Esophagus squamous epithelium (tissue), 5 donors: Measurements from ENCODE around the gene ATP8A2. TPM values are rescaled to one million over a fixed set of nuclear protein-coding genes. Genes with fewer than 3 reads are reported as not detected.
"Not testable (repeated sequence)": the region's sequence is repeated elsewhere in the genome, so short reads cannot be mapped to it uniquely, and the experiment has no call there.

Experiments used
- DNase-seq: peaks from one replicate; lab custom pipeline; 2025; lab: John Stamatoyannopoulos, UW
- H3K27ac ChIP-seq, 4 donors: fragments of 200-600 bp; sonication (generic); one replicate each; pipeline ENCODE4 v1.5.1; 2016 to 2019; ENCODE audit warnings: mild to moderate bottlenecking in 1 of 4
- H3K27me3 ChIP-seq, 4 donors: fragments of 200-600 bp; sonication (generic); 1 replicate in 3 of 4; 2 replicates in 1 of 4; pipeline versions ENCODE4 v1.5.1 to v1.6.0; 2017 to 2021; ENCODE audit warnings: antibody characterized with exemption in 1 of 4
- H3K36me3 ChIP-seq, 3 donors: fragments of 200-600 bp; sonication (generic); one replicate each; pipeline ENCODE4 v1.5.1; 2016 to 2019
- H3K4me1 ChIP-seq, 3 donors: fragments of 200-600 bp; sonication (generic); one replicate each; pipeline ENCODE4 v1.5.1; 2017 to 2019
- H3K4me3 ChIP-seq, 4 donors: fragments of 200-600 bp; sonication (generic); 1 replicate in 3 of 4; 2 replicates in 1 of 4; pipeline ENCODE4 v1.5.1; 2016 to 2019; ENCODE audit warnings: mild to moderate bottlenecking in 2 of 4, moderate library complexity in 1 of 4
- H3K9me3 ChIP-seq, 3 donors: fragments of 200-600 bp; sonication (generic); one replicate each; pipeline ENCODE4 v1.5.1; 2016 to 2019
- POLR2A ChIP-seq, 4 donors: fragments of 450-650 bp; IDR thresholded peaks; one replicate each; pipeline ENCODE4 v1.6.1; 2017; ENCODE audit warnings: antibody characterized with exemption in 4 of 4, mild to moderate bottlenecking in 4 of 4, moderate library complexity in 3 of 4
- WGBS, 2 donors: methylation state at CpG; one replicate each; pipeline ENCODE4 v1.1.5; 2018; 5-methylcytosine and 5-hydroxymethylcytosine counted together
- intact Hi-C: fragments of 100-400 bp; cut with DNase I; formaldehyde crosslinking; loops from one replicate; pipeline ENCODE4 v1.15.0; 2022
- total RNA-seq, 4 donors: library from RNA; depleted of rRNA; stranded (reverse); fragments of >200 nt; gene quantifications; one replicate each; pipeline ENCODE4 v1.1.0, GENCODE V29; 2016
- TF ChIP-seq, protein P1 (sequence below), 6 experiments: fragments of 450-650 bp in 4 of 6; fragments of 200-600 bp in 2 of 6; sonication (generic) in 2 of 6; IDR thresholded peaks; one replicate each; pipeline ENCODE4 v1.5.1; 2016 to 2019; ENCODE audit warnings: antibody characterized with exemption in 6 of 6, mild to moderate bottlenecking in 4 of 6, moderate library complexity in 4 of 6
- donor health status: DM: yes; HTN: yes; CAD: no.

The ATP8A2 gene
- total RNA-seq, 4 donors from 2014 or later = not detected

DNA sequence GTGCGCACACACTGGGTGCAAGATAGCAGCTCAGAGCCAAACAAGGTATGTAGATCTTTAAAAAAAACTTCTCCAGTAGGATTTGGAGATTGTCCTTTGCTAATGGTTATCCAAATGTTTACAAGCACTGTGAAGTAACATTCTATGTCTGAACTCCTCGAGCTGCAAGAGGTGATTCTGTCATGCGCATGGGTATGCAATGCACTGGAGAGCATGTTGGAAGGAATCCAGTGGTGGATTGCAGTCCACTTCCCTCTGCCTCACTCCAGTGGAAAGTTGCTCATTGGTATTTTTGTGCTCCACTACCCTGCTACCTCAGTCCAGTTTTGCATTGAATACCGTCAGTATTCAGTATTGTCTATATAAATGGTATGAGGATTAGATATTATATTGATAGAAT is 132.1 kb downstream of the ATP8A2 start:
- DNase-seq = no peak
- WGBS, 2 donors = 83 to 86% methylated on average over 4 of the region's 4 CpGs
- Histone ChIP-seq H3K4me1 (no peaks in the 10 kb centered on the region), H3K27me3 (no peaks in the 10 kb centered on the region), H3K27ac (no peak overlapping the region), H3K36me3 (no peaks in the 10 kb centered on the region), H3K4me3 (no peak overlapping the region), H3K9me3 (no peaks in the 10 kb centered on the region)
- intact Hi-C loops = no loop called here
- TF ChIP-seq POLR2A (IDR thresholded peaks at IDR 0.05) = no peak
- TF ChIP-seq, protein P1, sequence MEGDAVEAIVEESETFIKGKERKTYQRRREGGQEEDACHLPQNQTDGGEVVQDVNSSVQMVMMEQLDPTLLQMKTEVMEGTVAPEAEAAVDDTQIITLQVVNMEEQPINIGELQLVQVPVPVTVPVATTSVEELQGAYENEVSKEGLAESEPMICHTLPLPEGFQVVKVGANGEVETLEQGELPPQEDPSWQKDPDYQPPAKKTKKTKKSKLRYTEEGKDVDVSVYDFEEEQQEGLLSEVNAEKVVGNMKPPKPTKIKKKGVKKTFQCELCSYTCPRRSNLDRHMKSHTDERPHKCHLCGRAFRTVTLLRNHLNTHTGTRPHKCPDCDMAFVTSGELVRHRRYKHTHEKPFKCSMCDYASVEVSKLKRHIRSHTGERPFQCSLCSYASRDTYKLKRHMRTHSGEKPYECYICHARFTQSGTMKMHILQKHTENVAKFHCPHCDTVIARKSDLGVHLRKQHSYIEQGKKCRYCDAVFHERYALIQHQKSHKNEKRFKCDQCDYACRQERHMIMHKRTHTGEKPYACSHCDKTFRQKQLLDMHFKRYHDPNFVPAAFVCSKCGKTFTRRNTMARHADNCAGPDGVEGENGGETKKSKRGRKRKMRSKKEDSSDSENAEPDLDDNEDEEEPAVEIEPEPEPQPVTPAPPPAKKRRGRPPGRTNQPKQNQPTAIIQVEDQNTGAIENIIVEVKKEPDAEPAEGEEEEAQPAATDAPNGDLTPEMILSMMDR (IDR thresholded peaks at IDR 0.05) = no peak

DNA sequence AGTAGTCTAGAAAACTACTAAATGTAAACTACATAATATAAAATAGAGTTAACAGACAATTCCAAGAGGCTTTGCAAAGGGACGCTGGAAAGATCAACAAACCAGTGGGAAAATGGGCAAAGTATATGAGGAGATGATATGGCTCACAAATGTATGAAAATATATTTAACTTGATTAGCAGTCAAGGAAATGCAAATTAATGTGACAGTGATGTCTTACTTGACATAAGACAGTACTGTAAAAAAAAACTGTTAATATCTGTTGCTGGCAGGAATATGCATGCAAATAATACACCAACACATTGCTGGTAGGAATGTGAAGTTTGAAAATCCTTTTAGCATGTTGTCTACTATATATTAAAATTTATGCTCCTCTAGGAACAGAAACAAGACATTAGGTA is 136.1 kb downstream of the ATP8A2 start:
- Histone ChIP-seq H3K4me1 (no peaks in the 10 kb centered on the region), H3K9me3 (peaks cover 0 to 5% (median 0%) of the 10 kb centered on the region in 3 donors), H3K36me3 (no peaks in the 10 kb centered on the region), H3K27ac (no peak overlapping the region), H3K27me3 (no peaks in the 10 kb centered on the region), H3K4me3 (no peak overlapping the region)
- 77 to 81% methylated on average over 1 of the region's 1 CpG for WGBS, 2 donors
- no peak for DNase-seq
- TF ChIP-seq, protein P1 (IDR thresholded peaks at IDR 0.05) = no peak
- no peak for TF ChIP-seq POLR2A (IDR thresholded peaks at IDR 0.05)
- intact Hi-C loops = no loop called here

DNA sequence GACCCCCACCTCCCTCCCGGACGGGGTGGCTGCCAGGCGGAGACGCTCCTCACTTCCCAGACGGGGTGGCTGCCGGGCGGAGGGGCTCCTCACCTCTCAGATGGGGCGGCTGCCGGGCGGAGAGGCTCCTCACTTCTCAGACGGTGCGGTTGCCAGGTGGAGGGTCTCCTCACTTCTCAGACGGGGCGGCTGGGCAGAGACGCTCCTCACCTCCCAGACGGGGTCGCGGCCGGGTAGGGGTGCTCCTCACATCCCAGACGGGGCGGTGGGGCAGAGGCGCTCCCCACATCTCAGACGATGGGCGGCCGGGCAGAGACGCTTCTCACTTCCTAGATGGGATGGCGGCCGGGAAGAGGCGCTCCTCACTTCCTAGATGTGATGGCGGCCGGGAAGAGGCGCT is 141.3 kb downstream of the ATP8A2 start:
- H3K9me3 ChIP-seq, H3K27ac ChIP-seq, H3K36me3 ChIP-seq, H3K4me1 ChIP-seq, H3K4me3 ChIP-seq, DNase-seq, intact Hi-C loops, H3K27me3 ChIP-seq: not testable (repeated sequence)
- WGBS, 2 donors = no CpG with 5 or more reads among the region's 32 CpGs

DNA sequence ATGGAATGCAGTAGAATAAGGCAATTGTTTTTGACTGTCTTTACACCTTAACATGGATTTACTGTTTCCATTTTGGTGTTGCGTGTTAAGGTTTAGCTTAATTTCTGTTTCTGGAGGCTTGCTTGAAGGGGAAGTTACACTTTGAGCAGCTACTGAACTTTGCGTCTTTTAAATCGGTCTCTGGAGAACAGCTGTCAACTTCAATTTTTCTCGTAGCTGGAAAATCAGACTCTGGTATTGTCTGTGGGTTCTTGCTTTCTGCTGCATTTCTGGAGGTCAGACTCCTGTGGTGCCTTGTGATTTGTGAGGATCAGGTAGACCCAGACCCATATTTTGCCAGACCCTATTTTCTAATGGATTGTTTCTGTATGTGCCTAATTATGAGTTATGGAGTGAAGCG is 146.7 kb downstream of the ATP8A2 start:
- H3K9me3 ChIP-seq = no peaks in the 10 kb centered on the region
- H3K36me3 ChIP-seq = no peaks in the 10 kb centered on the region
- H3K27me3 ChIP-seq = no peaks in the 10 kb centered on the region
- no peaks in the 10 kb centered on the region for H3K4me1 ChIP-seq
- intact Hi-C loops = no loop called here
- H3K4me3 ChIP-seq = no peak overlapping the region
- TF ChIP-seq, protein P1 (IDR thresholded peaks at IDR 0.05) = no peak
- TF ChIP-seq POLR2A (IDR thresholded peaks at IDR 0.05) = no peak
- no peak overlapping the region for H3K27ac ChIP-seq
- WGBS, 2 donors = 77 to 81% methylated on average over 5 of the region's 5 CpGs
- no peak for DNase-seq

DNA sequence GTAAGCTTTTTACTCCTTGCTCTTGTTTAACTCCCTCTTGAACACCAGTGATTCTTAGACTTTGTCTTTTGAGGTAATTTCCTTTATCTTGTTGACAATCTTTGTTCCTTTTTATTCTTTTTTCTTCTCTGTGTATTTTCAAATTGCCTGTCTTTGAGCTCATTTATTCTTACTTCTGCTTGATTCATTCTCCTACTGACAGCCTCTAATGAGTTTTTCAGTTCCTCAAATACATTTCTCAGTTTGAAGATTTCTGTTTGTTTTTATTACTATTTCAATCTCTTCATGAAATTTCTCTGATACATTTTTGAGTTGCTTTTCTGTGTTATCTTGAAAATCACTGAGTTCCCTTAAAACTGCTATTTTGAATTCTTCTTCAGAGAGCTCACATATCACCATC is 154.1 kb downstream of the ATP8A2 start:
- no peaks in the 10 kb centered on the region for H3K9me3 ChIP-seq
- H3K27me3 ChIP-seq = no peaks in the 10 kb centered on the region
- H3K4me3 ChIP-seq = no peak overlapping the region
- no peaks in the 10 kb centered on the region for H3K4me1 ChIP-seq
- no peak overlapping the region for H3K27ac ChIP-seq
- H3K36me3 ChIP-seq = no peaks in the 10 kb centered on the region
- no peak for DNase-seq
- intact Hi-C loops = no loop called here
- TF ChIP-seq, protein P1 (IDR thresholded peaks at IDR 0.05) = no peak
- no peak for TF ChIP-seq POLR2A (IDR thresholded peaks at IDR 0.05)

DNA sequence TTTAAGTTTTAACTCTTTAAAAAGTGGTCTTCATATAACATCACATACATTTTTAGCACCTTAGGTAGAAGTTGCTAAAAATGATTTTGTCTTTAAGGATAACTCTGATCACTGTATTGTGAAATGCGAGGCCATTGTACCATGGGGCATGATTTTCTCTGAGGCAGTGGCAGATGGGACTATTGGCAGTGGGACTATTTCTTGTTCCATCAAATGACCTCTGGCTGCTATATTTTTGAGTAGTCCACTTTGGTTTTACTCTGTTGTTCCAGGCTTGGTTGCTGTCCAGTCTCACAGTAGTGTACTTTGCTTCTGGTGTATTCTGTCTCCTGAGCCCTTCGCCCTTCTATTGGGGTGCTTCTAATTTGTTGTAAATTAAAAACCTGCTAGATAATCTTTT is 156.5 kb downstream of the ATP8A2 start:
- DNase-seq = no peak
- H3K4me3 ChIP-seq = no peak overlapping the region
- no peaks in the 10 kb centered on the region for H3K27me3 ChIP-seq
- H3K9me3 ChIP-seq = no peaks in the 10 kb centered on the region
- no peak overlapping the region for H3K27ac ChIP-seq
- no peak for TF ChIP-seq POLR2A (IDR thresholded peaks at IDR 0.05)
- TF ChIP-seq, protein P1 (IDR thresholded peaks at IDR 0.05) = no peak
- 90 to 100% methylated on average over 2 of the region's 2 CpGs for WGBS, 2 donors
- no peaks in the 10 kb centered on the region for H3K4me1 ChIP-seq
- H3K36me3 ChIP-seq = no peaks in the 10 kb centered on the region
- intact Hi-C loops = no loop called here
